G401.6 (cell line): ENCODE measurements around the gene CNTNAP2.

Experiments
- FAIRE-seq: peaks from 2 replicates; lab custom pipeline; 2012; peaks lifted over from hg19 to GRCh38; lab: Jason Lieb, UNC

The CNTNAP2 gene

DNA sequence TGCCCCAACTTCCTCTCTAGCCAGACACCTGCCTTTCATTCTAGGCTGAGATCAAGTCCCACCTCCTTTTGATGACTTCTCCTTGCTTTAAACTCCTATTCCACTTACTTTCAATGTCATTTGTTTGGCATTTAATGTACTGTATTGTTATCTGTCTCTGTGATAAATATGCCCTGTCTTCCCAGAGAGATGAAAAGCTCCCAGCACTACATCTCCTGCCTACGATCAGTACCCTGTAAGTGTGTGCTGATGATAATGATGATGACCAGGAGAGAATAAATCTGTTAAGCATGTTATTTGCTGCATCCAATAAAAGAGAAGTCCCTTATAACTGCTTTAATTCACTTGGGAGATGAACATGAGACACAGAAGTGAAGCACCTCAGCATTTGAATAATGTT, 2106.6 kb downstream of the CNTNAP2 start:
- no peak for FAIRE-seq

DNA sequence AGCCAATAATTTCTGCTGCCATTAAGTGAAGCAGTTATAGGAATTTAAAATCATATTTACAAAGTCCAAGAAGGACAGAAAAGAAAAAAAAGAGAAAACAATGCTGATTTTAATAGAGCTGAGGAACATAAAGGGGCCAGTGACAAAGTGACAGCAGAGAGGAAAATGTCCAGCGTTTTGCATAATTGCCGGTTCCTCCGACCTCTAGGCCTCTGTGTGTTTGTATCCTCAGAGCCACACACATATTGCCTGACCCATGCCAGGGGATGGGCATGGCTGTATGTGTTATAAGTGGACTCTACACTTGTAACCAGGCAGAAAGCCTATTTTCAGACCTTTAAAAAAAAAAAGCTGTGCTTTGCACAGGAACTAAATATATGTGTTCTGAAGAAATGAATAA, 2107.1 kb downstream of the CNTNAP2 start:
- no peak for FAIRE-seq

DNA sequence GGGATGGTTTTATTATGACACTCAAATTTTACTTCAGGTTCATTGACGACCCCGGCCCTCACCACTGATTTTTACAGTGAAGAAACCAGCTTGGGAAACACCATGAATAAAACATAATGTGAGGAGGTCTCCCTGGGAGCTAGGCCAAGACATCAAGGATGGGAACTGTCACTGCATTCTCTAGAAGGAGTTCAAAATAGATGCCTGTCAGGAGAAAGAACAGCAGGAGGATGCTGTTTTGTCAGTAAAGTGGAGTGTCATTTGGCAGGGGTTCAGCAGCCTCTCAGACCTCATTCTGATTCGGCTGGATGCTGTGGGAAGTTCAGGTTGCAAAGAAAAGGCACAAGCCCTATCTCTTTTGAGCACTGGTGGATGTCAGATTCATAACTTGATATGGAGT, 2113.7 kb downstream of the CNTNAP2 start:
- no peak for FAIRE-seq

DNA sequence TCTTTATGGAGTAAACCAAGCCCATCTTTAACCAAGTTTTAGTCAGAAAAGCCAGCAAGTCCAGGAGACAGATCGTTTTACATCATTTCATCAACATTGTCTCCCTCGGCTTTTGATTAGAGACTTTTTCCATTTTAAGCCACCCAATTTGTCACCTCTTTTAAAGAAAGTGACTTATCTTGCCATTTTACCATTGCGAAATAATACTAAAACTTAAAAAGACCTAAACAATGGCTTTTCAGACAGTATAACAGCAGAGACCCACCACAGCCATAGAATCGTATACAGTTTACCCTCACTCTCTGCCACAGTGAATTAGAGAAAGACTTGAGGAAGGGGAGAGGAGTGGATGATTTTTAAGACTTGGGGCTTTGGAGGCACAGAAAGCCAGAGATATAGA, 2114.3 kb downstream of the CNTNAP2 start:
- no peak for FAIRE-seq

DNA sequence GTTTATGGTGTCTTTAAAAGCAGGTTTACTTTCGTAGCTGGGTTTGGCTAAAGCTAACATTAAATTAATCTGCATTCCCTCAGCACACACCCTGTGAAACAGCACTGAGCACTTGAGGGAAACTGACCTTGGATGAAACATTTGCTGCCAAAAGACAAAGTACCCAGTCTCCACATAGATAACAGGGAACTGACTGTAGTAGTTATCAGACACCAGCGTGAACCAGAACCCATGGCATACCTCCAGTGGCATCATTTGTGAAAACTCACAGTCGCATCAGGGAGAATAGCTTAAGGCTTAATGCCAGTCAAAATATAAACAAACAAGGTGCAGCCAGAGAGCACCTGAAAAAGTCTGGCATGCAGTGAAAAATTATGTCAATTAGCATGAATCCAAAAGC, 2116.2 kb downstream of the CNTNAP2 start:
- FAIRE-seq = no peak

- no peak for FAIRE-seq
Measured at GRCh38 chr7:148234715-148235114, 2118.1 kb downstream of the CNTNAP2 start.

- FAIRE-seq = no peak
Measured at GRCh38 chr7:148238761-148239325, 2122.2 kb downstream of the CNTNAP2 start.

DNA sequence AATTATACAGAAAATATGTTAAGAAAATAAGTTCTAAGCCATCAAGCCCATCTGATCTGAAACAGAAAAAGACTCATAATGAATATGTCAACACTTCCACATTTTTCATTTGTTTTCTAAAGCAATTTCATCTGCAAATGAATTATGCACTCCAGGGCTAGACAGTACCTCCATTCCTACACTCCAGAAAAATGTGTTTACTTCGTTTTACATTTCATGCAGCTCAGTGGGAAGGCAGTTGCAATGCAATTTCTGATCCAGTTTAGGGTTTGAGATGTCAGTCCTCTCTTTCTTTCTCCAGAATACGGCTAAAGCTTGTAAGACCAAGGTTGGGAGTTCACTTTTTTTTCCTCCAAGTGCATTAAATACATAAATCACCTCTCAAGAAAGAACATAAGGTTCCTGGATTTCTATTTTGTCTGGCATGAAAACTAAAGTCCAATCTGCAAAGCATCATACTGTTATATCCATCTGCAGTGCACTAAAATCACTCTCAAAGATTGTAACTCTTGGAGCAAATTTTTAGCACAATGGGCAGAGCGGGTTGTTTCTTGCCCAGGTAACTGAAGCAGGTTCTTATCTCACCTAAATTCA, 2125.2 kb downstream of the CNTNAP2 start:
- no peak for FAIRE-seq

GRCh38 chr7:148242294-148242821, 2125.8 kb downstream of the CNTNAP2 start:
- no peak for FAIRE-seq

GRCh38 chr7:148245381-148245780, 2128.8 kb downstream of the CNTNAP2 start:
- FAIRE-seq = no peak

GRCh38 chr7:148253629-148254028, 2137.0 kb downstream of the CNTNAP2 start:
- no peak for FAIRE-seq

GRCh38 chr7:148255333-148255732, 2138.7 kb downstream of the CNTNAP2 start:
- peak; percentile 6 for FAIRE-seq

DNA sequence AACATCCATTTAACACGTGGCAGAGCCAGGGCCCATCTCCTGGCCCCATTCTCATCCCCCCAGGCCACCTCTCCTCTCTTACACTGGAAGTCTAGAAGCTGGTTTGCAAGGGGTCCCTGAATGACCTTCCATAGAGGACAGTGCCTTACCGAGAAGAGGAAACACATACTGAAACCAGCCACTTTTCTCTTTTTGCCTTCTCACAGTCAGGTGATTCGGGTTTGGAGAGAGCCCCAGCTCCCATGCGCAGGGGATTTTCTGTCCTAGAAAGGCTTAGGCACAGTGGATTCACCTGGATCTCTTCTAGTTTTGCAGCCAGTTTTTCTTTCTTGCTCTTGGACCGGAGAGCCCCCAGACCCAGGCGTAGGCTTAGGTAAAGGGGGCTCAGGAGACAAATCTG, 2139.8 kb downstream of the CNTNAP2 start:
- no peak for FAIRE-seq

DNA sequence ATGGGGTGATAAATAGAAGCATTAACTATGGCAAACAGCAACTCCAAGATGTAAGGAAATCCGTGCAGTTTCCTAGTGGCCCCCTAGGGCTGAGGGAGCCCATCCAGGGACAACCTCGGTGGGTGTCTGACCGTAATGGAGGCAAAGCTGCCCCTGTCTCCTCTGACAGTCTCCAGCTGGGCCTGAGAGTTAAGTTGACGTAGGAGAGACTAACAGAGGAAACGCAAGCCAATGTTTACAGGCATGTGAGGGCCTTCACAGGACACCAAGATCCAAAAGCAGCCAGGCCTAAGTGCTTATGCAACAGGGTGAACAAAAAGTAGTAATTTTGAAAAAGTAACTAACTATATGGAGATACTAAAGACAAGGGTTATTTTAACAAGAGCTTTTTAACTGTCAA, 2144.0 kb downstream of the CNTNAP2 start:
- no peak for FAIRE-seq

GRCh38 chr7:148261523-148261922, 2144.9 kb downstream of the CNTNAP2 start:
- no peak for FAIRE-seq

- no peak for FAIRE-seq
Measured at GRCh38 chr7:148261996-148262688, 2145.5 kb downstream of the CNTNAP2 start.

DNA sequence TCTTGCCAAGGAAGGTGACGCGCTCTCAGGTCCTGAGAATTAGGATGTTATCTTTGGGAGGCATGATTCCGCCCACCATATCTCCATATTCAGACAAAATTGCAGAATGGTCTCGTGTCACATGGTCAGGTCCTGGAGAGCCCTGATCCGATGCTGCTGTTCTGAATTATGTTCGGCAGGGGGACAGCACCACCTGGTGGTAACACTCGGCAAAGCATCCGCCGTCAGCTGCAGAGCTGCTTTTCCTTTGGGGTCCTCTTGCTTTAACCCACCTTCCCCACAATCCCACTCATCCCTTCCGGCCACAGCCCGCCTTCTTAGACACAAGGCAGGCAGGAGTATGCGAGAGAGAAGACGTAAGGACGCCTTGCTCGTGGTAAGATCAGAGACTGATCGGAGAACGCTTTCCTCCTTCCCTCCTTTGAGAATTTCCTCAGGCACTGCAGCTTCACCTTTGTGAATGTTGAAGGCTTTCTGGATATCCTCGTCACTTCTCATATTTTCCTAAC, 2146.2 kb downstream of the CNTNAP2 start:
- FAIRE-seq = no peak

- FAIRE-seq = peak; percentile 64
Measured at GRCh38 chr7:148264933-148265557, 2148.4 kb downstream of the CNTNAP2 start.

- no peak for FAIRE-seq
Measured at GRCh38 chr7:148265896-148266295, 2149.3 kb downstream of the CNTNAP2 start.

- FAIRE-seq = no peak
Measured at GRCh38 chr7:148266795-148267194, 2150.2 kb downstream of the CNTNAP2 start.

DNA sequence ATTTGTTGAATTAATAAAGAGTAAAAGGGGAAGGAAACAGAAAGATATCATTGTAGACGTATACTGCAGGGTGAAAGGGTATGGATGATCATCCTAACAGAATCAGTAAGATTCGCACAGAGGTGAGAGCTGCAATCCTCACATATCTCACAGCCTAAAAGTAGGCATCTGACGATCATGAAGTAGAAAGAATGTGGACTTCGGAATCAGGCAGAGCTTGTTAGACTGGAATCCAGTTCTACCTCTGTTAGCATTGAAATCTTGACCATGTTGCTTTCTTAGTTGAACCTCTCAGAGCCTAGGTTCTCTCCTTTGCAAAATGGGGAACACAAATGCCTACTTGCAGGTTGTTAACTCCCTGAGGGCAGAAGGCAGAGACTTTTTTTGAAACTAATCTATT, 2154.0 kb downstream of the CNTNAP2 start:
- FAIRE-seq = no peak

DNA sequence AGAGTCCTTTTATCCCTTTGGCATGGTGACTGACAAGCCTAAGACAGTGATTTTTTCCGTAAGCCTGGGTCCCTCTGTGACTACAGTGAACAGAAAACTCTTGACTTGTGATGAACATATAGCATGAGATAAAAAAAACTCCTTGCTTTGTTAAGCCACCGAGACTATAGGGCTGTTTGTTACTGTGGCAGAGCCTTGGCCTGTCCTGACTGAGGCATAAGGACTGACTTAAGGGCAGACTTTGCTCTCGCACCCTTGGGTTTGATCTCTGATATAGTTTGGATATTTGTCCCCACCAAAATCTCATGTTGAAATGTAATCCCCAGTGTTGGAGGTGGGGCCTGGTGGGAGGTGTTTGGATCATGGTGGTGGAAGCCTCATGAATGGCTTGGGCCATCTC, 2157.5 kb downstream of the CNTNAP2 start:
- FAIRE-seq = no peak

- FAIRE-seq = no peak
Measured at GRCh38 chr7:148275359-148275890, 2158.8 kb downstream of the CNTNAP2 start.
